Measurements from ENCODE around the gene MICU2. TPM values are rescaled to one million over a fixed set of nuclear protein-coding genes. Genes with fewer than 3 reads are reported as not detected.

Gene MICU2
- polyA plus RNA-seq, 1 donor = 63.7 TPM

GRCh38 chr13:21481359-21481758 is 122.6 kb downstream of the MICU2 start:
- DNase-seq = no peak

GRCh38 chr13:21478881-21479808 is 124.8 kb downstream of the MICU2 start:
- DNase-seq = peak; percentile 71

GRCh38 chr13:21476893-21477472 is 127.0 kb downstream of the MICU2 start:
- DNase-seq = peak; percentile 77

- DNase-seq = no peak
Observed at GRCh38 chr13:21475115-21475514, 128.9 kb downstream of the MICU2 start.

GRCh38 chr13:21470785-21471184 is 133.2 kb downstream of the MICU2 start:
- no peak for DNase-seq

GRCh38 chr13:21466527-21466926 is 137.4 kb downstream of the MICU2 start:
- DNase-seq = no peak

GRCh38 chr13:21465710-21466160 is 138.2 kb downstream of the MICU2 start:
- DNase-seq = no peak

GRCh38 chr13:21463424-21463823 is 140.5 kb downstream of the MICU2 start:
- DNase-seq = no peak

GRCh38 chr13:21461131-21461530 is 142.8 kb downstream of the MICU2 start:
- DNase-seq = no peak

- DNase-seq = peak; percentile 90
Observed at GRCh38 chr13:21458813-21459701, 144.9 kb downstream of the MICU2 start, which contains the start of gene ZDHHC20. TSS of gene ZDHHC20 (minus strand) at chr13:21459303. CDS start at chr13:21459171, 132 bp downstream.

- DNase-seq = peak; percentile 24
Observed at GRCh38 chr13:21458451-21458812, 145.5 kb downstream of the MICU2 start.

- no peak for DNase-seq
Observed at GRCh38 chr13:21453387-21454081, 150.4 kb downstream of the MICU2 start.

GRCh38 chr13:21450936-21451335 is 153.0 kb downstream of the MICU2 start:
- DNase-seq = no peak

- DNase-seq = no peak
Observed at GRCh38 chr13:21446656-21447055, 157.3 kb downstream of the MICU2 start.

- no peak for DNase-seq
Observed at GRCh38 chr13:21445759-21446158, 158.2 kb downstream of the MICU2 start.

GRCh38 chr13:21443171-21443570 is 160.8 kb downstream of the MICU2 start:
- DNase-seq = no peak

Other genes with a start within 250 kb of the MICU2 start
- gene ZDHHC20, start 144.9 kb downstream of the MICU2 start, polyA plus RNA-seq (ENCODE audit: insufficient read length) = 32.9 TPM
- gene FGF9, start 66.9 kb upstream of the MICU2 start, polyA plus RNA-seq (ENCODE audit: insufficient read length) = 14.3 TPM

Measured in hindlimb muscle (tissue), 1 donor.